GM23338 (cell line): Measurements from ENCODE around the gene NPEPL1. TPM values are rescaled to one million over a fixed set of nuclear protein-coding genes. Genes with fewer than 3 reads are reported as not detected.

Source experiments
- ATAC-seq: fragments of 200-7000 bp; cut with Tn5 transposase; 3 replicates; pipeline ENCODE4 v1.9.1; 2020
- DNase-seq: peaks from one replicate; pipeline ENCODE4 v3.0.0-alpha.2; 2015; ENCODE audit warnings: low spot score
- H2AFZ ChIP-seq: fragments of 200-600 bp; sonication (generic); 2 replicates; pipeline ENCODE4 v1.8.0; 2016; ENCODE audit warnings: antibody characterized with exemption, mild to moderate bottlenecking, moderate library complexity
- H3F3A ChIP-seq: fragments of 200-600 bp; sonication (generic); replicated peaks from 2 replicates; pipeline ENCODE4 v1.8.0; 2017; ENCODE audit warnings: antibody characterized with exemption, mixed run types, low read depth
- H3K27ac ChIP-seq: fragments of 200-600 bp; sonication (generic); 2 replicates; pipeline ENCODE4 v1.6.1; 2016; ENCODE audit warnings: low read depth
- H3K27me3 ChIP-seq: fragments of 200-600 bp; sonication (generic); 2 replicates; pipeline ENCODE4 v1.8.0; 2016; ENCODE audit warnings: mild to moderate bottlenecking, mixed run types, moderate library complexity; ENCODE audit not compliant: insufficient read depth
- H3K36me3 ChIP-seq: fragments of 200-600 bp; sonication (generic); 2 replicates; pipeline ENCODE4 v1.8.0; 2016; ENCODE audit warnings: mild to moderate bottlenecking; ENCODE audit not compliant: insufficient read depth
- H3K4me1 ChIP-seq: fragments of 200-600 bp; sonication (generic); 2 replicates; pipeline ENCODE4 v1.8.0; 2016; ENCODE audit warnings: mild to moderate bottlenecking, moderate library complexity; ENCODE audit not compliant: insufficient read depth
- H3K4me2 ChIP-seq: fragments of 200-600 bp; sonication (generic); 2 replicates; pipeline ENCODE4 v1.7.1; 2017; ENCODE audit warnings: mixed run types
- H3K4me3 ChIP-seq: fragments of 200-600 bp; sonication (generic); 2 replicates; pipeline ENCODE4 v1.6.1; 2016; ENCODE audit warnings: mixed run types
- H3K79me2 ChIP-seq: fragments of 200-600 bp; sonication (generic); replicated peaks from 2 replicates; pipeline ENCODE4 v1.8.0; 2017; ENCODE audit warnings: mild to moderate bottlenecking; ENCODE audit not compliant: insufficient read depth
- H3K9me2 ChIP-seq: fragments of 200-600 bp; sonication (generic); 2 replicates; pipeline ENCODE4 v1.8.0; 2017; ENCODE audit not compliant: insufficient read depth
- H4K20me1 ChIP-seq: fragments of 200-600 bp; sonication (generic); replicated peaks from 2 replicates; pipeline ENCODE4 v1.8.0; 2017; ENCODE audit warnings: mild to moderate bottlenecking; ENCODE audit not compliant: insufficient read depth
- H3K27ac Mint-ChIP-seq: 2 replicates; pipeline ENCODE4 v1.8.0; 2020; ENCODE audit warnings: inconsistent platforms, mild to moderate bottlenecking, moderate library complexity, mixed read lengths
- H3K27me3 Mint-ChIP-seq: 3 replicates; pipeline ENCODE4 v1.8.0; 2022; ENCODE audit warnings: low read depth, mild to moderate bottlenecking, moderate library complexity, mixed read lengths, inconsistent platforms; ENCODE audit not compliant: insufficient read depth, poor library complexity
- H3K36me3 Mint-ChIP-seq: 3 replicates; pipeline ENCODE4 v1.8.0; 2021; ENCODE audit warnings: low read depth, mild to moderate bottlenecking, inconsistent platforms, moderate library complexity, mixed read lengths
- H3K4me1 Mint-ChIP-seq: 3 replicates; pipeline ENCODE4 v1.8.0; 2020; ENCODE audit warnings: mild to moderate bottlenecking, inconsistent platforms, mixed read lengths
- H3K4me3 Mint-ChIP-seq: 3 replicates; pipeline ENCODE4 v1.8.0; 2021; ENCODE audit warnings: moderate library complexity, mild to moderate bottlenecking, inconsistent platforms, mixed read lengths
- H3K9me3 Mint-ChIP-seq: 3 replicates; pipeline ENCODE4 v1.8.0; 2020; ENCODE audit warnings: moderate library complexity, mild to moderate bottlenecking, inconsistent platforms, mixed read lengths
- CREB1 ChIP-seq: fragments of 250-450 bp; sonication (Bioruptor Pico); IDR thresholded peaks from 2 replicates; pipeline ENCODE4 v1.5.0; 2020; ENCODE audit warnings: low read depth, mild to moderate bottlenecking, moderate library complexity
- NANOG ChIP-seq: IDR thresholded peaks from 2 replicates; pipeline ENCODE4 v1.6.1; 2016; ENCODE audit warnings: antibody characterized with exemption, borderline replicate concordance
- POLR2AphosphoS5 ChIP-seq: IDR thresholded peaks from 2 replicates; pipeline ENCODE4 v1.6.1; 2016; ENCODE audit warnings: antibody characterized with exemption, low read depth
- REST ChIP-seq: IDR thresholded peaks from one replicate; pipeline ENCODE4 v1.6.1; 2018; ENCODE audit warnings: antibody characterized with exemption; ENCODE audit not compliant: unreplicated experiment
- STAT1 ChIP-seq: IDR thresholded peaks from one replicate; pipeline ENCODE4 v1.6.1; 2016; ENCODE audit warnings: antibody characterized with exemption; ENCODE audit not compliant: unreplicated experiment
- ZNF114 ChIP-seq: fragments of 250-450 bp; sonication (Bioruptor Pico); IDR thresholded peaks from 2 replicates; pipeline ENCODE4 v1.5.0; 2020; ENCODE audit warnings: mild to moderate bottlenecking, moderate library complexity
- ZNF331 ChIP-seq: fragments of 250-450 bp; sonication (Bioruptor Pico); IDR thresholded peaks from 2 replicates; pipeline ENCODE4 v1.5.0; 2020; ENCODE audit warnings: low read depth, mild to moderate bottlenecking, moderate library complexity
- polyA plus RNA-seq: library from polyadenylated mRNA; unstranded; fragments of >200 nt; fragmentation: Nextera tagmentation; extraction: Ambion mirVana; gene quantifications from 2 replicates; pipeline ENCODE4 v1.2.1, GENCODE V29; 2016
- total RNA-seq: library from RNA; depleted of rRNA; stranded (reverse); fragments of >200 nt; shearing (Covaris generic); gene quantifications from 2 replicates; pipeline ENCODE4 v1.2.3, GENCODE V29; 2014
- TF ChIP-seq, protein P1 (sequence below), 2 experiments: fragments of 200-600 bp in 1 of 2; sonication (generic) in 1 of 2; conservative IDR thresholded peaks; 2 replicates each; pipeline versions ENCODE4 v1.5.1 to v1.6.1; 2016 to 2017; ENCODE audit warnings: antibody characterized with exemption in 2 of 2, low read depth in 2 of 2, mild to moderate bottlenecking in 2 of 2, moderate library complexity in 1 of 2

The NPEPL1 gene
- total and polyA plus RNA-seq, 2 experiments from 2014 or later = 23.5 to 30.0 TPM

DNA sequence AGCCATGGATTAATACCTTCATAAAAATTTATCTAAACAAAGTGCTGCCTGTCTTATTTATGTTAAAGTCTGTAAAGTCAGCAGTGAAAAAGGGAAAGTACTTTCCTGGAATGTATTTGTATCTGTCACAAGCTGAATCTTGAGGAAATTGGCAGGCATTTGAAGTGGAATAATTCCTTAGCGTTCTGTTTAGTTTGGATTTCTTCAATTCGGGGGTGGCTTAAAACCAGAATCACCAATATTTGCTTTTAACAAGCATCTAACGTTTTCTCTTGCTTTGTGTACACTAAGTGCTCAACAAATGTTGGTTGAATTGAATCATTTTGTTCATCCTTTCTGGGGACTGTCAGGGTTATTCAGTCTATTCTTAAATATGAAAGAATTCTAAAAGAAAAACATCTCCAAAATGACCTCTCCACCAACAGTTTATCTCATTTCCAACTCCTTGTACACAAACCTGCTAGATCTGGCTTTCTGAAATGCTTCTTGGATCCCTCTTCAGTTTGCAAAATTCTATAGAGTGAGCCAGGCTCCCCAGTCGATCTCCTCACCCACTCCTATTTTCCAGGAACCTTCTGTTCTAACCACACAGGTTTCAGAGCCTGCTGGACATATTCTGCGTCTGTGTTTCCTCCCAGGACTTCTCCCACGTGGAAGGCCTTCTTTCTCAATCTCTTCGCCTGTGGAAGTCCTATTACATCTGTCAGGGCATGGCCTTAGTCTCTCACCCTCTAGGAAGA, 2.0 kb upstream of the NPEPL1 start:
- H4K20me1 ChIP-seq = no peaks in the 10 kb centered on the region
- no peak overlapping the region for H3K4me2 ChIP-seq
- H3K79me2 ChIP-seq = no peaks in the 10 kb centered on the region
- H2AFZ ChIP-seq = no peak overlapping the region
- Mint-ChIP-seq H3K27me3 (peaks cover 6% of the 10 kb centered on the region), H3K27ac (no peak overlapping the region), H3K9me3 (no peaks in the 10 kb centered on the region), H3K4me1 (peaks cover 38% of the 10 kb centered on the region), H3K36me3 (peaks cover 10% of the 10 kb centered on the region; the same call in 2 of the 3 replicates), H3K4me3 (no peak overlapping the region; the same call in 2 of the 3 replicates)
- H3K27me3 ChIP-seq = no peaks in the 10 kb centered on the region
- no peak overlapping the region for H3K4me3 ChIP-seq
- no peak for TF ChIP-seq REST
- no peak for TF ChIP-seq NANOG
- TF ChIP-seq ZNF331 (CRISPR knock-in tag) = no peak
- no peak for TF ChIP-seq POLR2AphosphoS5
- TF ChIP-seq, protein P1, sequence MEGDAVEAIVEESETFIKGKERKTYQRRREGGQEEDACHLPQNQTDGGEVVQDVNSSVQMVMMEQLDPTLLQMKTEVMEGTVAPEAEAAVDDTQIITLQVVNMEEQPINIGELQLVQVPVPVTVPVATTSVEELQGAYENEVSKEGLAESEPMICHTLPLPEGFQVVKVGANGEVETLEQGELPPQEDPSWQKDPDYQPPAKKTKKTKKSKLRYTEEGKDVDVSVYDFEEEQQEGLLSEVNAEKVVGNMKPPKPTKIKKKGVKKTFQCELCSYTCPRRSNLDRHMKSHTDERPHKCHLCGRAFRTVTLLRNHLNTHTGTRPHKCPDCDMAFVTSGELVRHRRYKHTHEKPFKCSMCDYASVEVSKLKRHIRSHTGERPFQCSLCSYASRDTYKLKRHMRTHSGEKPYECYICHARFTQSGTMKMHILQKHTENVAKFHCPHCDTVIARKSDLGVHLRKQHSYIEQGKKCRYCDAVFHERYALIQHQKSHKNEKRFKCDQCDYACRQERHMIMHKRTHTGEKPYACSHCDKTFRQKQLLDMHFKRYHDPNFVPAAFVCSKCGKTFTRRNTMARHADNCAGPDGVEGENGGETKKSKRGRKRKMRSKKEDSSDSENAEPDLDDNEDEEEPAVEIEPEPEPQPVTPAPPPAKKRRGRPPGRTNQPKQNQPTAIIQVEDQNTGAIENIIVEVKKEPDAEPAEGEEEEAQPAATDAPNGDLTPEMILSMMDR (conservative IDR thresholded peaks at IDR 0.05; ENCODE audit: low read depth in 2 of 2) = no peak
- no peak for TF ChIP-seq STAT1
- no peak for TF ChIP-seq ZNF114 (CRISPR knock-in tag)
- TF ChIP-seq CREB1 = no peak
- H3K4me1 ChIP-seq = peaks cover 31% of the 10 kb centered on the region
- no peaks in the 10 kb centered on the region; the same call in 1 of the 2 replicates for H3K36me3 ChIP-seq
- H3K27ac ChIP-seq = no peak overlapping the region
- H3F3A ChIP-seq = peaks cover 25% of the 10 kb centered on the region
- no peak for ATAC-seq
- no peak for DNase-seq
- no peaks in the 10 kb centered on the region for H3K9me2 ChIP-seq
